ENCODE data around the gene PRLH. TPM values are rescaled to one million over a fixed set of nuclear protein-coding genes. Genes with fewer than 3 reads are reported as not detected.

The PRLH gene
- total RNA-seq, 1 experiment from 2014 or later: not detected

DNA sequence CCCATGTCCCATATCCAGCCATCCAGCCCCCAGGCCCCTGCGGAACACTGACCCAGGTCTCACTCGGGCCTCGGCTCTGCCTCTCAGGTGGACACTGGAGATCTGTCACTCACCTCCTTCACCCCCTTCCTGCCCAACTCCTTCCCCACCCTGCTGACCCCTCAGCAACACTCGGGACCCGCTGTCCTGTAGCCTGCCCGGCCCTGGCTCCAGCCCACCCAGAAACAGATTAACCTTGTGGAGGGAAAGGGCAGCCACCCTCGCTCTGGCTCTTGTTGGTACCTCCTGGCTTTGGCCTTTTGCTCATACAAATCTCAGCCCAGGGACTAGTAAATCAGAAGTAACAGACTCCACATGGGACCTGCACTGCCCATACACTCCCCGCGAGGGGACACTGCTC is 29.8 kb upstream of the PRLH start:
- DNase-seq (ENCODE audit: low read depth, low spot score): no peak
- in situ Hi-C loops (cut with HindIII; ENCODE audit: low pct_unique_long_range_greater_than_20kb, low sequenced_read_pairs): no loop called here

DNA sequence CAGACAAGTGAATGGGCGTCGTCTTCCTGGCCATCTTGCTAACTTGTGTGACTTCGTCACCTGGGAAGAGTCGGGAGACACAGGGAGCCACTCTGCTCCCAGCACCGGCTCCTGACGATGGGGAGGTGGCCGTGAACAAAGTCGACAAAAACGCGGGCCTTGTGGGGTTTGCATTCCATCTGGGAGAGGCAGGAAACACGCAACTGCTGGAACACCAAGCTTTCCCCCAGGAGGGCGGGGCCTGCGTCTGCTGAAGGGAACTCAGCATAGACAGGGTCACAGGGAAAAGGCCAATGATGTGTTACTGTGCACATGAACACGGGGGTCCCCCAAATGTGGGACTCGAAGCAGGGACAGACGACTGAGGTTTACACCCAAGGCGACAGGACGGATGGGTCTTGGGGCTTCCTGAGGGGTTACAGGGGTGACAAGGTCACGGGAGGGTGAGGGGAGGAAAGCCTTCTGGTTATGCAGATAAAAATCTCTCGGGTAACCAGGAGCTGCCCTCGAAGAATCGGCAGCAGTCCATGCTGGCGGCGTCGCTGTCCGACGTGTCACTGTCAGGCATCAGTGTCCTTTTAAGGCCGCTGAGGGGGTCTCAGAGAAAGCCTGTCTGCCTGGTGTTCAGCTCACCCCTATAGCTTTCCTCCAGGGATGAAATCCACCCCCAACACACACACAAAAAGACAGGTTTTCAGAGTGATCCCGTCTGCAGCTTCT is 28.2 kb upstream of the PRLH start:
- in situ Hi-C loops (cut with HindIII; ENCODE audit: low pct_unique_long_range_greater_than_20kb, low sequenced_read_pairs): no loop called here
- no peak for DNase-seq (ENCODE audit: low read depth, low spot score)

DNA sequence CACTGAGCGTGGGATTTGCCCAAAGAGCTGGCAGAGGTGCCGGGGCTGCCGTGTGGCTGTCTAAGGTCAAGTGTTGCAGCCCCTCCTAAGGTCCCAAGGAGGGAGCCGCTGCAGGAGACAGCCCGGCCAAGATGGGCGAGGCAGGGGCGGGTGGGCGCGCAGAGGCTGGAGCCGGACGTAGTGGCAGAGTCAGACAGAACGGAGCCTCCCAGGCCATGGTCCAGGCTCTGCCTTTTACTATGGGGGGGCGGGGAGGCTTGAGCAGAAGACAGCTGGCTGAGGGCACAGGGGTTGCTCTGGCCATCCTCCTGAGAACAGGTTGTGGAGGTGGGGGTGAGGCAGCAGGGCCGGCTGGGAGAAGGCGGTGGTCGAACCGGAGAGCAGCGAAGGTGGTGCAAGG is 27.5 kb upstream of the PRLH start:
- DNase-seq (ENCODE audit: low read depth, low spot score): no peak
- in situ Hi-C loops (cut with HindIII; ENCODE audit: low pct_unique_long_range_greater_than_20kb, low sequenced_read_pairs): no loop called here

GRCh38 chr2:237539681-237540080 is 26.7 kb upstream of the PRLH start:
- in situ Hi-C loops (cut with HindIII; ENCODE audit: low pct_unique_long_range_greater_than_20kb, low sequenced_read_pairs): no loop called here

GRCh38 chr2:237540223-237540775 is 26.1 kb upstream of the PRLH start:
- in situ Hi-C loops (cut with HindIII; ENCODE audit: low pct_unique_long_range_greater_than_20kb, low sequenced_read_pairs): no loop called here
- DNase-seq (ENCODE audit: low read depth, low spot score): no peak

More at GRCh38 chr2:237539681-237540080, 26.7 kb upstream of the PRLH start:
- DNase-seq (ENCODE audit: low read depth, low spot score): no peak

- in situ Hi-C loops (cut with HindIII; ENCODE audit: low pct_unique_long_range_greater_than_20kb, low sequenced_read_pairs): no loop called here
- no peak for DNase-seq (ENCODE audit: low read depth, low spot score)
Measured at GRCh38 chr2:237540823-237541222, 25.6 kb upstream of the PRLH start.

- in situ Hi-C loops (cut with HindIII; ENCODE audit: low pct_unique_long_range_greater_than_20kb, low sequenced_read_pairs): no loop called here
- DNase-seq (ENCODE audit: low read depth, low spot score): no peak
Measured at GRCh38 chr2:237541243-237541642, 25.1 kb upstream of the PRLH start.

GRCh38 chr2:237542001-237542704 is 24.2 kb upstream of the PRLH start:
- in situ Hi-C loops (cut with HindIII; ENCODE audit: low pct_unique_long_range_greater_than_20kb, low sequenced_read_pairs): no loop called here
- DNase-seq (ENCODE audit: low read depth, low spot score): no peak

GRCh38 chr2:237546040-237546875 is 20.1 kb upstream of the PRLH start:
- in situ Hi-C loops (cut with HindIII; ENCODE audit: low pct_unique_long_range_greater_than_20kb, low sequenced_read_pairs): no loop called here
- no peak for DNase-seq (ENCODE audit: low read depth, low spot score)

GRCh38 chr2:237546876-237547395 is 19.4 kb upstream of the PRLH start:
- in situ Hi-C loops (cut with HindIII; ENCODE audit: low pct_unique_long_range_greater_than_20kb, low sequenced_read_pairs): no loop called here
- no peak for DNase-seq (ENCODE audit: low read depth, low spot score)

- no peak for DNase-seq (ENCODE audit: low read depth, low spot score)
- in situ Hi-C loops (cut with HindIII; ENCODE audit: low pct_unique_long_range_greater_than_20kb, low sequenced_read_pairs): no loop called here
Measured at GRCh38 chr2:237547841-237548416, 18.4 kb upstream of the PRLH start.

GRCh38 chr2:237549216-237549615 is 17.2 kb upstream of the PRLH start:
- no peak for DNase-seq (ENCODE audit: low read depth, low spot score)
- in situ Hi-C loops (cut with HindIII; ENCODE audit: low pct_unique_long_range_greater_than_20kb, low sequenced_read_pairs): no loop called here

DNA sequence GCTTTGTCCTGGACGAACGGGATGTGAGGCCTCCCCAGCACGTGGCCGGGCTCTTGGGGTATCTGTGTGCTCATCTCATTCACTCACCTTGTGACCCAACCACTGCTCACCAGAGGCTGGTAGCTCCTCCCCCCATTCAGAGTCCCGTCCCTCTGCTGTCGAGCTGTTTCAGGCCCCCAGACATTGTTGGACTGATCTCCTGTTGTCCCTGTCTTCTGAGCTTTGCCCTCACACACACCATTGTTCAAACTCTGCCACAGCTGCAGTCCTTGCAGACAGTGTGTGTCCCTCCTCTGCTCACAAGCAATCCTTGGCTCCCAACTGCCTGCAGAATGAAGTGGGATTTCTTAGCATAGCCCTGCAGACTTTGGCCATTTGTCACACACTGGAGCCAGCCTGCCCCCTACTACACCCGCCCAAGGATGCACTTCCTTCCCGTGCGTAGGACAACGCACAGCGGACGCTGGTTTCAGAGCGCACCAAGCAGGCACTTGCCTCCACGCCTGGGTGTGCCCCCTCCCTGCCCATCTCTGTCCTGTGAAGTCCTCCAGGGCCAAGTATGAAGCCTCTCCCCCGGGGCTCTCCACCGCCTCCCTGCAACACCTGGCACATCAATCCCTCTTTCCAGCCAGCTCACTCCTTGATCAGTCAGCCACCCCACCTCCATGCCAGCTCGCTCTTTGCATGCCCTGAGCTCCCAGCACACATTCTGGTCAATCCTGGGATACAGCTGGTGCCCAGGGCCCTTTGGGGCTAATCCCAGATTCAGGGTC is 16.5 kb upstream of the PRLH start:
- in situ Hi-C loops (cut with HindIII; ENCODE audit: low pct_unique_long_range_greater_than_20kb, low sequenced_read_pairs): no loop called here
- no peak for DNase-seq (ENCODE audit: low read depth, low spot score)

- in situ Hi-C loops (cut with HindIII; ENCODE audit: low pct_unique_long_range_greater_than_20kb, low sequenced_read_pairs): no loop called here
- no peak for DNase-seq (ENCODE audit: low read depth, low spot score)
Measured at GRCh38 chr2:237551071-237551574, 15.3 kb upstream of the PRLH start.

- in situ Hi-C loops (cut with HindIII; ENCODE audit: low pct_unique_long_range_greater_than_20kb, low sequenced_read_pairs): no loop called here
Measured at GRCh38 chr2:237552908-237553307, 13.5 kb upstream of the PRLH start.

GRCh38 chr2:237553948-237554347 is 12.4 kb upstream of the PRLH start:
- in situ Hi-C loops (cut with HindIII; ENCODE audit: low pct_unique_long_range_greater_than_20kb, low sequenced_read_pairs): no loop called here
- no peak for DNase-seq (ENCODE audit: low read depth, low spot score)

More at GRCh38 chr2:237552908-237553307, 13.5 kb upstream of the PRLH start:
- DNase-seq (ENCODE audit: low read depth, low spot score): no peak

GRCh38 chr2:237555560-237555959 is 10.8 kb upstream of the PRLH start:
- in situ Hi-C loops (cut with HindIII; ENCODE audit: low pct_unique_long_range_greater_than_20kb, low sequenced_read_pairs): no loop called here
- DNase-seq (ENCODE audit: low read depth, low spot score): no peak
